H1 (cell line): ENCODE data around the gene ILDR2. TPM values are rescaled to one million over a fixed set of nuclear protein-coding genes. Genes with fewer than 3 reads are reported as not detected.

Source experiments
- CTCF ChIA-PET: fragments of 300-600 bp; sonication (Branson Sonifier 250); formaldehyde crosslinking; loops from one replicate; lab custom pipeline; 2021; ENCODE audit not compliant: partially characterized antibody; lab: Charles Lee
- POLR2A ChIA-PET: fragments of 300-600 bp; sonication (Branson Sonifier 250); formaldehyde crosslinking; loops from one replicate; lab custom pipeline; 2021; ENCODE audit warnings: inconsistent platforms; ENCODE audit not compliant: partially characterized antibody; lab: Charles Lee
- DNase-seq, 2 experiments: peaks; one replicate each; pipeline versions ENCODE4 v3.0.0 to v3.0.0-alpha.2; 2010 to 2022; ENCODE audit warnings: low spot score in 2 of 2, low read depth in 1 of 2, mixed read lengths in 1 of 2
- FAIRE-seq: peaks from 2 replicates; lab custom pipeline; 2011; peaks lifted over from hg19 to GRCh38; lab: Jason Lieb, UNC
- H2AFZ ChIP-seq: 2 replicates; pipeline ENCODE4 v1.8.1; 2012; ENCODE audit warnings: low read length, inconsistent platforms
- H2AK5ac ChIP-seq: 2 replicates; pipeline ENCODE4 v1.6.1; 2013; ENCODE audit warnings: low read depth, low read length
- H2BK120ac ChIP-seq: replicated peaks from 2 replicates; pipeline ENCODE3; 2013; ENCODE audit warnings: low read depth, low read length, inconsistent platforms
- H2BK12ac ChIP-seq: 2 replicates; pipeline ENCODE4 v1.6.1; 2013; ENCODE audit warnings: low read depth, low read length
- H2BK15ac ChIP-seq: 2 replicates; pipeline ENCODE4 v1.6.1; 2013; ENCODE audit warnings: low read length
- H2BK20ac ChIP-seq: 2 replicates; pipeline ENCODE4 v1.6.1; 2013; ENCODE audit warnings: low read length
- H2BK5ac ChIP-seq: 2 replicates; pipeline ENCODE4 v1.6.1; 2013; ENCODE audit warnings: low read depth, low read length
- H3K14ac ChIP-seq: 2 replicates; pipeline ENCODE4 v1.6.1; 2013; ENCODE audit warnings: inconsistent platforms; ENCODE audit not compliant: insufficient read length
- H3K18ac ChIP-seq: 2 replicates; pipeline ENCODE4 v1.6.1; 2013; ENCODE audit warnings: low read length; ENCODE audit errors: extremely low read depth
- H3K23ac ChIP-seq: 2 replicates; pipeline ENCODE4 v1.6.1; 2013; ENCODE audit warnings: inconsistent platforms; ENCODE audit not compliant: insufficient read length
- H3K23me2 ChIP-seq: 2 replicates; pipeline ENCODE4 v1.6.1; 2013; ENCODE audit warnings: low read depth, low read length
- H3K27ac ChIP-seq: 2 replicates; pipeline ENCODE4 v1.6.1; 2011; ENCODE audit warnings: low read depth, low read length, inconsistent platforms
- H3K27me3 ChIP-seq, 4 experiments: replicated peaks in 1 of 4; 1 replicate in 1 of 4; 2 replicates in 3 of 4; pipeline versions ENCODE4 v1.6.1 to v1.8.1; 2011 to 2013; ENCODE audit warnings: low read length in 3 of 4, mild to moderate bottlenecking in 3 of 4, inconsistent platforms in 2 of 4, mixed read lengths in 2 of 4, moderate library complexity in 1 of 4; ENCODE audit not compliant: control insufficient read depth in 3 of 4, insufficient read depth in 3 of 4; ENCODE audit errors: extremely low read depth in 1 of 4
- H3K36me3 ChIP-seq, 4 experiments: 2 replicates each; pipeline versions ENCODE4 v1.6.1 to v1.8.1; 2011 to 2013; ENCODE audit warnings: mild to moderate bottlenecking in 4 of 4, low read length in 3 of 4, moderate library complexity in 2 of 4, control low read depth in 1 of 4, inconsistent platforms in 1 of 4; ENCODE audit not compliant: insufficient read depth in 4 of 4, control insufficient read depth in 2 of 4
- H3K4ac ChIP-seq: replicated peaks from 2 replicates; pipeline ENCODE3; 2013; ENCODE audit warnings: low read length, low read depth, mixed read lengths, inconsistent platforms; ENCODE audit not compliant: insufficient read length
- H3K4me1 ChIP-seq, 4 experiments: replicated peaks in 1 of 4; 1 replicate in 1 of 4; 2 replicates in 3 of 4; pipeline versions ENCODE4 v1.6.1 to v1.8.1; 2011 to 2013; ENCODE audit warnings: low read length in 3 of 4, inconsistent platforms in 2 of 4, mixed read lengths in 1 of 4; ENCODE audit not compliant: insufficient read depth in 4 of 4, control insufficient read depth in 3 of 4
- H3K4me2 ChIP-seq, 2 experiments: 2 replicates each; pipeline versions ENCODE4 v1.6.1 to v1.8.1; 2011 to 2013; ENCODE audit warnings: low read depth in 2 of 2, low read length in 2 of 2, control low read depth in 1 of 2, inconsistent platforms in 1 of 2, mild to moderate bottlenecking in 1 of 2; ENCODE audit not compliant: insufficient read depth in 1 of 2
- H3K4me3 ChIP-seq, 4 experiments: fragments of 200-600, 300-600 bp in 1 of 4; sonication (generic), shearing (Covaris generic), sonication (Bioruptor Twin) in 1 of 4; 2 replicates each; pipeline versions ENCODE4 v1.5.1 to v1.8.1; 2011 to 2016; ENCODE audit warnings: low read length in 4 of 4, low read depth in 3 of 4, control low read depth in 2 of 4, inconsistent platforms in 2 of 4, mild to moderate bottlenecking in 2 of 4, mixed read lengths in 1 of 4, moderate library complexity in 1 of 4; ENCODE audit not compliant: insufficient read depth in 2 of 4; ENCODE audit errors: extremely low read depth in 1 of 4
- H3K56ac ChIP-seq: replicated peaks from 2 replicates; pipeline ENCODE3; 2013; ENCODE audit warnings: low read depth, mild to moderate bottlenecking, mixed read lengths, low read length, inconsistent platforms; ENCODE audit not compliant: insufficient read length
- H3K79me1 ChIP-seq: 2 replicates; pipeline ENCODE4 v1.6.1; 2013; ENCODE audit warnings: low read depth, low read length, control low read depth
- H3K79me2 ChIP-seq, 2 experiments: 2 replicates each; pipeline versions ENCODE4 v1.6.1 to v1.8.1; 2012 to 2013; ENCODE audit warnings: low read length in 2 of 2, mild to moderate bottlenecking in 2 of 2, inconsistent platforms in 1 of 2; ENCODE audit not compliant: insufficient read depth in 2 of 2, control insufficient read depth in 1 of 2
- H3K9ac ChIP-seq, 4 experiments: replicated peaks in 1 of 4; 1 replicate in 1 of 4; 2 replicates in 3 of 4; pipeline versions ENCODE4 v1.6.1 to v1.8.1; 2011 to 2013; ENCODE audit warnings: low read depth in 3 of 4, low read length in 3 of 4, control low read depth in 2 of 4, mild to moderate bottlenecking in 2 of 4, moderate library complexity in 2 of 4, inconsistent platforms in 1 of 4; ENCODE audit errors: extremely low read depth in 1 of 4
- H3K9me3 ChIP-seq, 2 experiments: 2 replicates each; pipeline versions ENCODE4 v1.6.1 to v1.8.1; 2012 to 2013; ENCODE audit warnings: mild to moderate bottlenecking in 2 of 2, moderate library complexity in 2 of 2, control low read depth in 1 of 2, inconsistent platforms in 1 of 2, low read depth in 1 of 2, low read length in 1 of 2, mixed read lengths in 1 of 2; ENCODE audit not compliant: insufficient read depth in 2 of 2
- H4K20me1 ChIP-seq, 2 experiments: replicated peaks in 1 of 2; 2 replicates each; pipeline versions ENCODE3 to v1.8.1; 2011 to 2013; ENCODE audit warnings: inconsistent platforms in 2 of 2, low read length in 2 of 2, mild to moderate bottlenecking in 1 of 2; ENCODE audit not compliant: insufficient read depth in 2 of 2, control insufficient read depth in 1 of 2
- H4K5ac ChIP-seq: 2 replicates; pipeline ENCODE4 v1.6.1; 2013; ENCODE audit warnings: low read length, low read depth, mixed read lengths, inconsistent platforms; ENCODE audit not compliant: insufficient read length
- H4K8ac ChIP-seq: 2 replicates; pipeline ENCODE4 v1.8.0; 2013; ENCODE audit warnings: mild to moderate bottlenecking, moderate library complexity, low read length, inconsistent platforms; ENCODE audit not compliant: insufficient read depth; ENCODE audit errors: extremely low read depth
- H4K91ac ChIP-seq: replicated peaks from 2 replicates; pipeline ENCODE3; 2013; ENCODE audit warnings: low read length, mixed read lengths, inconsistent platforms; ENCODE audit not compliant: insufficient read length
- ATF2 ChIP-seq: IDR thresholded peaks from 2 replicates; pipeline ENCODE4 v1.6.1; 2012; ENCODE audit warnings: low read length, inconsistent platforms
- BCL11A ChIP-seq, 2 experiments: IDR thresholded peaks; one replicate each; pipeline ENCODE4 v1.6.1; 2011; ENCODE audit warnings: low read depth in 2 of 2, low read length in 2 of 2, mild to moderate bottlenecking in 2 of 2
- CTBP2 ChIP-seq: IDR thresholded peaks from 2 replicates; pipeline ENCODE4 v1.7.0; 2011; ENCODE audit warnings: borderline replicate concordance, mild to moderate bottlenecking, moderate library complexity, mixed read lengths, low read length; ENCODE audit not compliant: insufficient read depth, insufficient read length
- KDM4A ChIP-seq: IDR thresholded peaks from one replicate; pipeline ENCODE4 v1.7.1; 2012; ENCODE audit warnings: low read depth, mild to moderate bottlenecking, moderate library complexity, low read length, inconsistent platforms; ENCODE audit not compliant: severe bottlenecking
- NANOG ChIP-seq: IDR thresholded peaks from 2 replicates; pipeline ENCODE4 v1.6.1; 2011; ENCODE audit warnings: low read length, low read depth, mild to moderate bottlenecking, inconsistent platforms; ENCODE audit not compliant: insufficient read depth, poor library complexity, severe bottlenecking
- RBBP5 ChIP-seq: IDR thresholded peaks from 2 replicates; pipeline ENCODE4 v1.7.1; 2012; ENCODE audit warnings: low read depth, mild to moderate bottlenecking, inconsistent platforms, low read length, moderate library complexity, borderline replicate concordance
- RXRA ChIP-seq: IDR thresholded peaks from 2 replicates; pipeline ENCODE4 v1.6.1; 2011; ENCODE audit warnings: low read depth, mild to moderate bottlenecking, low read length, moderate library complexity; ENCODE audit not compliant: insufficient read depth
- SIX5 ChIP-seq: IDR thresholded peaks from 2 replicates; pipeline ENCODE4 v1.6.1; 2011; ENCODE audit warnings: mild to moderate bottlenecking, low read depth, low read length
- SP1 ChIP-seq: IDR thresholded peaks from 2 replicates; pipeline ENCODE4 v1.6.1; 2011; ENCODE audit warnings: low read depth, low read length
- SP2 ChIP-seq: IDR thresholded peaks from 2 replicates; pipeline ENCODE4 v1.6.1; 2012; ENCODE audit warnings: mild to moderate bottlenecking, low read length, inconsistent platforms
- WGBS, 2 experiments: shearing (Covaris generic) in 1 of 2; methylation state at CpG; one replicate each; pipeline versions ENCODE4 v1.1.6 to v1.1.7; 2013 to 2015; ENCODE audit warnings: low lambda C conversion rate in 2 of 2, mixed read lengths in 2 of 2, inconsistent platforms in 1 of 2, low coverage in 1 of 2, missing lambda C conversion rate in 1 of 2; ENCODE audit not compliant: insufficient replicate concordance in 2 of 2, insufficient coverage in 1 of 2, insufficient read length in 1 of 2; ENCODE audit errors: extremely low coverage in 1 of 2, missing lambda C conversion rate in 1 of 2; 5-methylcytosine and 5-hydroxymethylcytosine counted together
- polyA plus RNA-seq, 7 experiments: library from polyadenylated mRNA; depleted of rRNA in 3 of 7; stranded (reverse) in 5 of 7; unstranded in 2 of 7; fragments of >200 nt in 5 of 7; fragments of 200-250 nt in 2 of 7; gene quantifications; 1 replicate in 5 of 7; 2 replicates in 1 of 7; 4 replicates in 1 of 7; pipeline versions ENCODE4 v1.2.1 to v1.2.3, GENCODE V29; 2011 to 2013; ENCODE audit warnings: missing spikeins in 2 of 7, mixed read lengths in 2 of 7
- total RNA-seq: library from RNA; stranded (reverse); fragmentation: NEBNext Ultra II Directional; extraction: Animal tissue kit (Norgen Biotek cat#: 25700); gene quantifications from 2 replicates; pipeline ENCODE4 v1.2.1, GENCODE V29; 2021

ILDR2 gene
- total and polyA plus RNA-seq, 2 of the 8 experiments (the other 6 are each of a cell fraction or from before 2014, with no cell fraction given): 0.85 to 0.86 TPM

- no peak overlapping the region for H3K18ac ChIP-seq
- no peak overlapping the region for H2BK5ac ChIP-seq
- no peak overlapping the region for H3K56ac ChIP-seq
- no peak overlapping the region for H3K9ac ChIP-seq
- H2BK20ac ChIP-seq: no peak overlapping the region
- no peak overlapping the region for H3K14ac ChIP-seq
- H3K23ac ChIP-seq: no peak overlapping the region
- DNase-seq: no peak
- H4K5ac ChIP-seq: no peak overlapping the region
- H2BK15ac ChIP-seq: no peak overlapping the region
- POLR2A ChIA-PET: interaction anchor here (0.6 to 1.9 kb wide), 4 partner anchors 11 to 218 kb away, joined by 3 to 7 read pairs (median 4); no protein-coding TSS in a partner anchor
- no peak overlapping the region for H2AK5ac ChIP-seq
- peaks cover 0 to 33% (median 19%) of the 10 kb centered on the region in 4 experiments; a peak in 5 of 8 replicates for H3K36me3 ChIP-seq
- peaks cover 0 to 7% (median 1%) of the 10 kb centered on the region in 4 experiments; a peak in 3 of 7 replicates for H3K4me1 ChIP-seq
- no peak overlapping the region for H2BK120ac ChIP-seq
- no peak overlapping the region for H3K27ac ChIP-seq
- peaks cover 3 to 67% of the 10 kb centered on the region in 2 experiments; a peak in 3 of 4 replicates for H3K79me2 ChIP-seq
- CTCF ChIA-PET: interaction anchor here (0.7 to 1.6 kb wide), 5 partner anchors 15 to 778 kb away, joined by 3 to 7 read pairs (median 4); partner anchors contain the start of gene ILDR2
- H4K91ac ChIP-seq: no peak overlapping the region
- H3K4ac ChIP-seq: no peak overlapping the region
- no peak overlapping the region for H2BK12ac ChIP-seq
- H4K20me1 ChIP-seq: peaks cover 0 to 11% of the 10 kb centered on the region in 2 experiments
- no peak overlapping the region for H4K8ac ChIP-seq
- no peak for FAIRE-seq
- no peak overlapping the region for H2AFZ ChIP-seq
- 94% methylated on average over 3 of the region's 3 CpGs; no CpG with 5 or more reads in 1 of the 2 experiments for WGBS, 2 experiments
- no peak overlapping the region for H3K4me2 ChIP-seq
- H3K79me1 ChIP-seq: peaks cover 7% of the 10 kb centered on the region; the same call in 1 of the 2 replicates
- H3K27me3 ChIP-seq: no peaks in the 10 kb centered on the region
- no peaks in the 10 kb centered on the region for H3K9me3 ChIP-seq
- no peak overlapping the region for H3K4me3 ChIP-seq
- H3K23me2 ChIP-seq: no peaks in the 10 kb centered on the region
- no peak for TF ChIP-seq NANOG
- no peak for TF ChIP-seq CTBP2
- no peak for TF ChIP-seq ATF2
- no peak for TF ChIP-seq RBBP5
- TF ChIP-seq RXRA: no peak
- TF ChIP-seq SP2: no peak
- no peak for TF ChIP-seq SP1
- no peak for TF ChIP-seq BCL11A (IDR thresholded peaks at IDR 0.05; ENCODE audit: low read depth in 2 of 2, low read length in 2 of 2)
- no peak for TF ChIP-seq KDM4A
- no peak for TF ChIP-seq SIX5
Measured at GRCh38 chr1:166869318-166870099, 105.8 kb downstream of the ILDR2 start.
